VCaP (cell line): ENCODE data around the gene MIEF2.

Experiments used
- H3K27ac ChIP-seq: fragments of 450-650 bp; 2 replicates; pipeline ENCODE4 v1.5.1; 2017
- CTCF ChIP-seq: fragments of 450-650 bp; conservative IDR thresholded peaks from 2 replicates; pipeline ENCODE4 v1.5.1; 2017; ENCODE audit warnings: mild to moderate bottlenecking, moderate library complexity

Gene MIEF2

GRCh38 chr17:18258356-18259038, 2.0 kb upstream of the MIEF2 start, which contains the start of gene FLII:
Gene FLII, minus strand, starts transcription at chr17:18258738. Its CDS starts 48 bp downstream, at chr17:18258690.
- peak within 1 kb of the TSS; percentile 91 for H3K27ac ChIP-seq
- no peak for TF ChIP-seq CTCF

GRCh38 chr17:18259621-18260331, 686 bp upstream of the MIEF2 start:
- no peak for TF ChIP-seq CTCF
- peak overlapping the region; percentile 91 for H3K27ac ChIP-seq

- H3K27ac ChIP-seq, result peak overlapping the region; percentile 91
- no peak for TF ChIP-seq CTCF
Measured at GRCh38 chr17:18261146-18261515, 669 bp downstream of the MIEF2 start.

- H3K27ac ChIP-seq, result peak overlapping the region; percentile 91
- no peak for TF ChIP-seq CTCF
Measured at GRCh38 chr17:18261659-18262058, 1.2 kb downstream of the MIEF2 start.

- H3K27ac ChIP-seq, result peak overlapping the region; percentile 91; the same call in 1 of the 2 replicates
- no peak for TF ChIP-seq CTCF
Measured at GRCh38 chr17:18262111-18262510, 1.6 kb downstream of the MIEF2 start.

GRCh38 chr17:18262641-18263040, 2.2 kb downstream of the MIEF2 start:
- no peak overlapping the region for H3K27ac ChIP-seq
- TF ChIP-seq CTCF, result no peak

- no peak overlapping the region for H3K27ac ChIP-seq
- no peak for TF ChIP-seq CTCF
Measured at GRCh38 chr17:18263885-18264682, 3.6 kb downstream of the MIEF2 start.
